HepG2 (cell line): ENCODE measurements around the gene OR10H2. TPM values are rescaled to one million over a fixed set of nuclear protein-coding genes. Genes with fewer than 3 reads are reported as not detected.

Source experiments
- ARID2 ChIP-seq: sonication (generic); formaldehyde crosslinking; IDR thresholded peaks from 2 replicates; pipeline ENCODE4 v1.8.1; 2022; ENCODE audit warnings: mild to moderate bottlenecking, missing genetic modification reagents, borderline replicate concordance
- ATF1 ChIP-seq: IDR thresholded peaks from 2 replicates; pipeline ENCODE4 v1.6.1; 2016; ENCODE audit warnings: mild to moderate bottlenecking, control low read depth
- NR2F1 ChIP-seq, 2 experiments: fragments of 450-650 bp in 1 of 2; formaldehyde crosslinking in 1 of 2; IDR thresholded peaks; 2 replicates each; pipeline versions ENCODE4 v1.5.0 to v1.6.1; 2016 to 2020; ENCODE audit warnings: mild to moderate bottlenecking in 1 of 2, missing compliant biosample characterization in 1 of 2, missing genetic modification reagents in 1 of 2, moderate library complexity in 1 of 2
- RNF2 ChIP-seq: fragments of 450-650 bp; conservative IDR thresholded peaks from 2 replicates; pipeline ENCODE4 v1.6.1; 2016; ENCODE audit warnings: low read depth
- SMYD3 ChIP-seq: sonication (generic); formaldehyde crosslinking; IDR thresholded peaks from 2 replicates; pipeline ENCODE4 v1.8.1; 2023; ENCODE audit warnings: mild to moderate bottlenecking, missing genetic modification reagents
- XBP1 ChIP-seq: sonication (generic); formaldehyde crosslinking; IDR thresholded peaks from 2 replicates; pipeline ENCODE4 v1.5.0; 2020; ENCODE audit warnings: missing genetic modification reagents
- ZC3H4 ChIP-seq: sonication (generic); formaldehyde crosslinking; IDR thresholded peaks from 2 replicates; pipeline ENCODE4 v1.4.0; 2020; ENCODE audit warnings: missing genetic modification reagents, borderline replicate concordance
- ZMYM4 ChIP-seq: sonication (generic); formaldehyde crosslinking; IDR thresholded peaks from 2 replicates; pipeline ENCODE4 v1.8.1; 2023; ENCODE audit warnings: mild to moderate bottlenecking, missing genetic modification reagents
- ZNF34 ChIP-seq: sonication (generic); formaldehyde crosslinking; IDR thresholded peaks from 2 replicates; pipeline ENCODE4 v1.4.0; 2020; ENCODE audit warnings: mild to moderate bottlenecking, missing genetic modification reagents, borderline replicate concordance
- polyA plus RNA-seq, 8 experiments: library from polyadenylated mRNA; depleted of rRNA in 3 of 8; stranded (reverse) in 7 of 8; unstranded in 1 of 8; fragments of >200 nt; fragmentation: Illumina TruSeq in 4 of 8; extraction: Trizol in 4 of 8; gene quantifications; 2 replicates each; pipeline versions ENCODE4 v1.2.1 to v1.2.3, GENCODE V29; 2011 to 2016; ENCODE audit warnings: low read depth in 4 of 8, missing spikeins in 1 of 8, mixed read lengths in 1 of 8; ENCODE audit not compliant: insufficient read depth in 1 of 8
- total RNA-seq, 5 experiments: library from RNA; depleted of rRNA; stranded (reverse); fragments of >200 nt; fragmentation: Illumina TruSeq; extraction: Trizol; gene quantifications; 2 replicates each; pipeline ENCODE4 v1.2.3, GENCODE V29; 2016; ENCODE audit warnings: low read depth in 1 of 5
- TF ChIP-seq, protein P1 (sequence below), 2 experiments: fragments of 450-650 bp in 1 of 2; sonication (generic) in 1 of 2; formaldehyde crosslinking in 1 of 2; IDR thresholded peaks; 2 replicates each; pipeline versions ENCODE4 v1.6.1 to v1.8.0; 2016 to 2022; ENCODE audit warnings: antibody characterized with exemption in 1 of 2, mild to moderate bottlenecking in 1 of 2, missing genetic modification reagents in 1 of 2
- TF ChIP-seq, protein P2 (sequence below): IDR thresholded peaks from 2 replicates; pipeline ENCODE4 v1.6.1; 2016; ENCODE audit warnings: low read depth
- TF ChIP-seq, protein P3 (sequence below): conservative IDR thresholded peaks from 2 replicates; pipeline ENCODE4 v1.6.1; 2018; ENCODE audit warnings: missing genetic modification reagents
- TF ChIP-seq, protein P4 (sequence below): sonication (generic); formaldehyde crosslinking; IDR thresholded peaks from 2 replicates; pipeline ENCODE4 v1.4.0; 2020; ENCODE audit warnings: missing genetic modification reagents
- TF ChIP-seq, protein P5 (sequence below): IDR thresholded peaks from 2 replicates; pipeline ENCODE4 v1.6.1; 2016; ENCODE audit warnings: low read depth, borderline replicate concordance

OR10H2 gene
- total and polyA plus RNA-seq, 2 of the 13 experiments (the other 11 are each of a cell fraction or from before 2014, with no cell fraction given): not detected

DNA sequence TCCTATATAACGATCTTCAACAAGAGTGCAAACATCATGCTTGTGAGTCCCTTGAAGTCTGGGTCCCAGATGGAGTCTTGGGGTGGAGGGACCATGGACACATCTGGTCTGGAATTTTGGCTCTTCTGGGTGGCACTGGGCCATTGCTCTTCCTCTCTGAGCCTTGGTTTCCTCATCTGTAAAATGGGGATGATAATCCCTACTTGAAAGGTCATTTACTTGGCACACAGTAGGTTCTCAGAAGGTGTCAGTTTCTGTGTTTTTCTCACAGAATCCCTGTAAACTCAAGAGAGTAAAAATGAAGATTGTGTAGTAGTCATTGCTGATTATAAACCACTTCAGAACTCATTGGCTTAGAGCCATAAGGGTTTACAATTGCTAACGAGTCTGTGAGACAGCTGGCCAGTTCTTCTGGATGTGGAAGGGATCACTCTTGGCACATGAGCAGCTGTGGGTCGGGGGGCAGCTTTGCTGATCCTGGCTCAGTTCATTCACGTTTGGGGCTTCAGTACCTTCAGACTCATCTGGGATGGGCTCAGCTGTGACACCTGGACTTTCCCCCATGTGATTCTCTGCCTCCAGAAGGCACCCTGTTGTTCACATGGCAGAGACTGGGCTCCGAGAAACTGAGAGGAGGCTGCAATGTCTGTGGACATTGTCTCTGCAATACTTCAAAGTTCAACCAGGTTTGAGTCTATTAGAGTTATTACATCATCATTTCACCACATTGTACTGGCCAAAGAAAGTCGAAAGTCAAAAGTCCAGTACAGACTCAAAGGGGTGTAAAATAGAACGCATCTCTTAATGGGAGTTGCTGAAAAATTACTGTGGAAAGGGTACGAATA is 47.1 kb upstream of the OR10H2 start (continued):
- TF ChIP-seq, protein P1, sequence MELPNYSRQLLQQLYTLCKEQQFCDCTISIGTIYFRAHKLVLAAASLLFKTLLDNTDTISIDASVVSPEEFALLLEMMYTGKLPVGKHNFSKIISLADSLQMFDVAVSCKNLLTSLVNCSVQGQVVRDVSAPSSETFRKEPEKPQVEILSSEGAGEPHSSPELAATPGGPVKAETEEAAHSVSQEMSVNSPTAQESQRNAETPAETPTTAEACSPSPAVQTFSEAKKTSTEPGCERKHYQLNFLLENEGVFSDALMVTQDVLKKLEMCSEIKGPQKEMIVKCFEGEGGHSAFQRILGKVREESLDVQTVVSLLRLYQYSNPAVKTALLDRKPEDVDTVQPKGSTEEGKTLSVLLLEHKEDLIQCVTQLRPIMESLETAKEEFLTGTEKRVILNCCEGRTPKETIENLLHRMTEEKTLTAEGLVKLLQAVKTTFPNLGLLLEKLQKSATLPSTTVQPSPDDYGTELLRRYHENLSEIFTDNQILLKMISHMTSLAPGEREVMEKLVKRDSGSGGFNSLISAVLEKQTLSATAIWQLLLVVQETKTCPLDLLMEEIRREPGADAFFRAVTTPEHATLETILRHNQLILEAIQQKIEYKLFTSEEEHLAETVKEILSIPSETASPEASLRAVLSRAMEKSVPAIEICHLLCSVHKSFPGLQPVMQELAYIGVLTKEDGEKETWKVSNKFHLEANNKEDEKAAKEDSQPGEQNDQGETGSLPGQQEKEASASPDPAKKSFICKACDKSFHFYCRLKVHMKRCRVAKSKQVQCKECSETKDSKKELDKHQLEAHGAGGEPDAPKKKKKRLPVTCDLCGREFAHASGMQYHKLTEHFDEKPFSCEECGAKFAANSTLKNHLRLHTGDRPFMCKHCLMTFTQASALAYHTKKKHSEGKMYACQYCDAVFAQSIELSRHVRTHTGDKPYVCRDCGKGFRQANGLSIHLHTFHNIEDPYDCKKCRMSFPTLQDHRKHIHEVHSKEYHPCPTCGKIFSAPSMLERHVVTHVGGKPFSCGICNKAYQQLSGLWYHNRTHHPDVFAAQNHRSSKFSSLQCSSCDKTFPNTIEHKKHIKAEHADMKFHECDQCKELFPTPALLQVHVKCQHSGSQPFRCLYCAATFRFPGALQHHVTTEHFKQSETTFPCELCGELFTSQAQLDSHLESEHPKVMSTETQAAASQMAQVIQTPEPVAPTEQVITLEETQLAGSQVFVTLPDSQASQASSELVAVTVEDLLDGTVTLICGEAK (IDR thresholded peaks at IDR 0.05): no peak
- TF ChIP-seq, protein P1 (CRISPR knock-in tag; IDR thresholded peaks at IDR 0.05): no peak
- TF ChIP-seq, protein P2, sequence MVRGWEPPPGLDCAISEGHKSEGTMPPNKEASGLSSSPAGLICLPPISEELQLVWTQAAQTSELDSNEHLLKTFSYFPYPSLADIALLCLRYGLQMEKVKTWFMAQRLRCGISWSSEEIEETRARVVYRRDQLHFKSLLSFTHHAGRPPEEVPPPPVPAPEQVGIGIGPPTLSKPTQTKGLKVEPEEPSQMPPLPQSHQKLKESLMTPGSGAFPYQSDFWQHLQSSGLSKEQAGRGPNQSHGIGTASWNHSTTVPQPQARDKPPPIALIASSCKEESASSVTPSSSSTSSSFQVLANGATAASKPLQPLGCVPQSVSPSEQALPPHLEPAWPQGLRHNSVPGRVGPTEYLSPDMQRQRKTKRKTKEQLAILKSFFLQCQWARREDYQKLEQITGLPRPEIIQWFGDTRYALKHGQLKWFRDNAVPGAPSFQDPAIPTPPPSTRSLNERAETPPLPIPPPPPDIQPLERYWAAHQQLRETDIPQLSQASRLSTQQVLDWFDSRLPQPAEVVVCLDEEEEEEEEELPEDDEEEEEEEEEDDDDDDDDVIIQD (CRISPR knock-in tag): no peak
- TF ChIP-seq ZC3H4 (CRISPR knock-in tag) (no peak), ZMYM4 (peak; percentile 28; the same call in 1 of the 2 replicates), XBP1 (CRISPR knock-in tag) (no peak), ATF1 (CRISPR knock-in tag) (0 out of 2 replicates have a peak, but pooled peaks have one; percentile 41), SMYD3 (CRISPR knock-in tag) (no peak), ZNF34 (CRISPR knock-in tag) (no peak), NR2F1 (CRISPR knock-in tag; IDR thresholded peaks at IDR 0.05) (0 out of 4 replicates have a peak, but pooled peaks of 1 of the 2 experiments have one; percentile 50), ARID2 (no peak), RNF2 (no peak)
- TF ChIP-seq, protein P3, sequence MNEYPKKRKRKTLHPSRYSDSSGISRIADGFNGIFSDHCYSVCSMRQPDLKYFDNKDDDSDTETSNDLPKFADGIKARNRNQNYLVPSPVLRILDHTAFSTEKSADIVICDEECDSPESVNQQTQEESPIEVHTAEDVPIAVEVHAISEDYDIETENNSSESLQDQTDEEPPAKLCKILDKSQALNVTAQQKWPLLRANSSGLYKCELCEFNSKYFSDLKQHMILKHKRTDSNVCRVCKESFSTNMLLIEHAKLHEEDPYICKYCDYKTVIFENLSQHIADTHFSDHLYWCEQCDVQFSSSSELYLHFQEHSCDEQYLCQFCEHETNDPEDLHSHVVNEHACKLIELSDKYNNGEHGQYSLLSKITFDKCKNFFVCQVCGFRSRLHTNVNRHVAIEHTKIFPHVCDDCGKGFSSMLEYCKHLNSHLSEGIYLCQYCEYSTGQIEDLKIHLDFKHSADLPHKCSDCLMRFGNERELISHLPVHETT (CRISPR knock-in tag): no peak
- TF ChIP-seq, protein P4, sequence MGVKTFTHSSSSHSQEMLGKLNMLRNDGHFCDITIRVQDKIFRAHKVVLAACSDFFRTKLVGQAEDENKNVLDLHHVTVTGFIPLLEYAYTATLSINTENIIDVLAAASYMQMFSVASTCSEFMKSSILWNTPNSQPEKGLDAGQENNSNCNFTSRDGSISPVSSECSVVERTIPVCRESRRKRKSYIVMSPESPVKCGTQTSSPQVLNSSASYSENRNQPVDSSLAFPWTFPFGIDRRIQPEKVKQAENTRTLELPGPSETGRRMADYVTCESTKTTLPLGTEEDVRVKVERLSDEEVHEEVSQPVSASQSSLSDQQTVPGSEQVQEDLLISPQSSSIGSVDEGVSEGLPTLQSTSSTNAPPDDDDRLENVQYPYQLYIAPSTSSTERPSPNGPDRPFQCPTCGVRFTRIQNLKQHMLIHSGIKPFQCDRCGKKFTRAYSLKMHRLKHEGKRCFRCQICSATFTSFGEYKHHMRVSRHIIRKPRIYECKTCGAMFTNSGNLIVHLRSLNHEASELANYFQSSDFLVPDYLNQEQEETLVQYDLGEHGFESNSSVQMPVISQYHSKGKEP (CRISPR knock-in tag): no peak
- TF ChIP-seq, protein P5, sequence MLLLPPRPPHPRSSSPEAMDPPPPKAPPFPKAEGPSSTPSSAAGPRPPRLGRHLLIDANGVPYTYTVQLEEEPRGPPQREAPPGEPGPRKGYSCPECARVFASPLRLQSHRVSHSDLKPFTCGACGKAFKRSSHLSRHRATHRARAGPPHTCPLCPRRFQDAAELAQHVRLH (CRISPR knock-in tag): no peak
